GM12801 (cell line): ENCODE results near the gene ACP6.

Experiments
- TF ChIP-seq, protein P1 (sequence below): IDR thresholded peaks from one replicate; pipeline ENCODE4 v1.5.1; 2011; ENCODE audit warnings: control low read depth; ENCODE audit not compliant: insufficient read length; ENCODE audit errors: extremely low read depth

ACP6 gene

DNA sequence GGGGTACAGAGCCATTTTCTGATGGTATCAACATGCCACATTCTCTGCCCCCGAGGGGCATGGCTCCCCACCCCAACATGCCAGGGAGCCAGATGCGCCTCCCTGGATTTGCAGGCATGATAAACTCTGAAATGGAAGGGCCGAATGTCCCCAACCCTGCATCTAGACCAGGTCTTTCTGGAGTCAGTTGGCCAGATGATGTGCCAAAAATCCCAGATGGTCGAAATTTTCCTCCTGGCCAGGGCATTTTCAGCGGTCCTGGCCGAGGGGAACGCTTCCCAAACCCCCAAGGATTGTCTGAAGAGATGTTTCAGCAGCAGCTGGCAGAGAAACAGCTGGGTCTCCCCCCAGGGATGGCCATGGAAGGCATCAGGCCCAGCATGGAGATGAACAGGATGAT is 50.6 kb downstream of the ACP6 start:
- TF ChIP-seq, protein P1, sequence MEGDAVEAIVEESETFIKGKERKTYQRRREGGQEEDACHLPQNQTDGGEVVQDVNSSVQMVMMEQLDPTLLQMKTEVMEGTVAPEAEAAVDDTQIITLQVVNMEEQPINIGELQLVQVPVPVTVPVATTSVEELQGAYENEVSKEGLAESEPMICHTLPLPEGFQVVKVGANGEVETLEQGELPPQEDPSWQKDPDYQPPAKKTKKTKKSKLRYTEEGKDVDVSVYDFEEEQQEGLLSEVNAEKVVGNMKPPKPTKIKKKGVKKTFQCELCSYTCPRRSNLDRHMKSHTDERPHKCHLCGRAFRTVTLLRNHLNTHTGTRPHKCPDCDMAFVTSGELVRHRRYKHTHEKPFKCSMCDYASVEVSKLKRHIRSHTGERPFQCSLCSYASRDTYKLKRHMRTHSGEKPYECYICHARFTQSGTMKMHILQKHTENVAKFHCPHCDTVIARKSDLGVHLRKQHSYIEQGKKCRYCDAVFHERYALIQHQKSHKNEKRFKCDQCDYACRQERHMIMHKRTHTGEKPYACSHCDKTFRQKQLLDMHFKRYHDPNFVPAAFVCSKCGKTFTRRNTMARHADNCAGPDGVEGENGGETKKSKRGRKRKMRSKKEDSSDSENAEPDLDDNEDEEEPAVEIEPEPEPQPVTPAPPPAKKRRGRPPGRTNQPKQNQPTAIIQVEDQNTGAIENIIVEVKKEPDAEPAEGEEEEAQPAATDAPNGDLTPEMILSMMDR: no peak

DNA sequence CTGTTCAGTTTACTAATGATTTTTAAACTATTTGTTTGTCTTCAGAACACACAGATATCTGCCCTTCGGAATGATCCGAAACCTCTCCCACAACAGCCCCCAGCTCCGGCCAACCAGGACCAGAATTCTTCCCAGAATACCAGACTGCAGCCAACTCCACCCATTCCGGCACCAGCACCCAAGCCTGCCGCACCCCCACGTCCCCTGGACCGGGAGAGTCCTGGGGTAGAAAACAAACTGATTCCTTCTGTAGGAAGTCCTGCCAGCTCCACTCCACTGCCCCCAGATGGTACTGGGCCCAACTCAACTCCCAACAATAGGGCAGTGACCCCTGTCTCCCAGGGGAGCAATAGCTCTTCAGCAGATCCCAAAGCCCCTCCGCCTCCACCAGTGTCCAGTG is 51.6 kb downstream of the ACP6 start:
- TF ChIP-seq, protein P1: no peak

DNA sequence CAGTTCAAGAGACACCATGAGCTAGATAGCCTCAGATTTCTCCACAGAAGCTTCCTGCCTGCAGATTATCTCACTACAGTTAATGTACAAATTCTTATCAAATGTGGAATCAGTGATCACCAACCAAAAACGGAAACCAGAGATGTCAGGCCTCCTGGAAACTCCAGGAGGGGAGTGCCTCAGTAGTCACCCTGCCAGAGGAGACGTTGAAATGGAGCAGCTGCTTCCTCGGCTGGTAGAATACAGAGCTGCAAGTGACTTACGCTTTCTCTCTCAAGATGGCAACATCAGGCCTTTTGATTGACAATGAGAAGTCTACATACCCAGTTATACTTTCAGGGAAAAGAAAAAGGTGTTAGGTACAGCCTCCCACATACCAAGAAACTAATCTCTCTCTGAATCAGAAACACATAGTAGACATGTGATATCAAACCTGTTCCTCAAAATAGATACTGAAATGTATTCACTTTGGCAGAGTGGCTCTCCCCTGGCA is 52.2 kb downstream of the ACP6 start:
- TF ChIP-seq, protein P1: no peak

DNA sequence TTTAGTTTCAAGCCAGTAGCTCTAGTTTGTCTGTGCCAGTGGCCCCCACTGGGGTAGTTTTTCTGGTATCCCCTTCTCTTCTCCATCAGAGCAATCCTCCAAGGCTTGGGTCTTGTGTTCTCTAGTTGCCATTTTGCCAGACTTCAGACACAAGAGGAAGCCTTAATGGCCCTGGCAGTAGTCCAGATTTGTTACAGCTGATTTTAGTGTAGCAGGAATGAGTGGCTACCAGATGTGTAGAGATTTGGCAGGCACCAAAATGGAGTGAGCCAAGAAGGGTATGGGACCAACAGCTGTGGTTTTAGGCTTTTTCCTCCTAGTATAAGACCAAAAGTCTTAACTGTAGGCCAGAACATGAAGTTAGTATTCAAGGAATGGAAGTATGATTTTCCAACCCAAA is 56.8 kb downstream of the ACP6 start:
- TF ChIP-seq, protein P1: no peak

DNA sequence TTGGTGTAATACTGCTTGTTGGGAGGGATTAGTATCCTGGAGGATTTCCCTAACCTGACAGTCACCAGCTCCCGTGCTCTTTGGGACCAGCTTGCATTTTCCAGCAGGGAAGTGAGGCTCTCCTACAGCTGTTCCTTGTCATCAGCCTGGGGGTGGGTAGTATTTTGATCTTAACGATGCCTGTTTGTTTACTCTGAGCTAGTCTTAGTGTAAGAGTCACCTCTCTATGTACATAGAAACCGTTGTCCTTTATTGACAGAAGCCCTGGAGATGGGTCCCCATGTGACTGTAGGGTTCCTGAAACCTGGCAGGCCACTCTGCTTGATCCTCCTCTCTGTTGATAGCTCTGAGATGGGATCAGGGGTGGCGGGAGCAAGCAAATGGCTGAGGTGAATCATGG is 58.0 kb downstream of the ACP6 start:
- TF ChIP-seq, protein P1: no peak

DNA sequence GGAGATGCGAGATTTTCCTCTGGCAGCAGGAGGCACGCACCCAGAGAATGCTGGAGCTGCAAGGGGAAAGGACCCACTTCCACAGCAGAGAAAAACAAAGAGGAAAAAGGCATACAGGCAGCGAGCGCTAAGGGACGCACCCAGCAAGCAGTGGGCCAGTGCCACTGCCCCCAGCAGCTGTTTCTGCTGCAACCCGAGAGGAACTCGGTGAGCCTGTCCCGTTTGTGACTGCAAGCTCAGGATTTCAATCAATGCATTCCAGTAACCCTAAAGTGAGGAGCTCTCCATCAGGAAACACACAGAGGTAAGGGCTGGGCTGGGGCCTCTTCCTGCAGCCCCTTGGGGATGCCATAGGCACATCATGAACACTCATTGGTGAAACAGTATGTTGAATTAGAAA is 58.7 kb downstream of the ACP6 start:
- TF ChIP-seq, protein P1: no peak

DNA sequence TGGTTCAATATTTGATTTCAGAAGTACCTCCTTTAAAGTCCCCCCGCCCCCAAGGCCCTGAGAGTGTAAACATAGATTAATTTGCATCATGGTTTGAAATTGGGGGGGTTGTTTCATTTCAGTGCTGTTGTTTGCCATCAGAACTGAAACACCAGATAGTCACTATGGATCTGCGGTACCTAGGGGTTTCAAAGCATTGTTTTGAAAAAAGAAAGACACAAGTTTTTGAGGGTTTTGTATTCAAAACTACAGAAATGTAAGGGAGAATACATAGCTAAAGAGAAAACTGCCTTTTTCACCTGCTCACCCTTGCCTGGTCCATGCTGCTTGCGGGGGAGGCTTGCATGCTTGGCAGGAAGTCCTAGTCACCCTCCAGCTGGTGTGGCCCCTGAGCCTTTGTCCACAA is 59.3 kb downstream of the ACP6 start:
- TF ChIP-seq, protein P1: no peak

DNA sequence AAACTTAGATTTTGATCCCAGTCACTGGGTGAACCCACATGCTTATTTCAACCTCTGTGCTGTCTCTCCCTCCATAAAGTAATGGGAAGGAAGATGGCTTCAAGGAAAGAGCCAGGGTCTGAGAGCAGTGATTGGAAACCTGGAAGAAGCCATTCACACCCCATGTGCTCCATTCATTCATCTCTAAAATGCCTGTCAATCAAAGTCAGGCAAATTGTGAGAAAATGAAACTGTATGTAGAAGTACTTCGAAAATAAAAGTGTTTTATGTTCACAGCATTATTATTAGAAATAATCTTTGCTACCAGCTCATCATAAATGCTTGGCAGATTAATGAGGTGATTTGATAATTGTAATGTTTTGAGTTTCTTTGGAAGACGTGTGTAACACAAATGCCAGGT is 61.0 kb downstream of the ACP6 start:
- TF ChIP-seq, protein P1: no peak
